Mesodermal cell (in vitro differentiated cells): ENCODE measurements around the gene SHC2.

ENCODE experiments used
- H3K27ac ChIP-seq: 2 replicates; pipeline ENCODE4 v1.7.0; 2013; ENCODE audit warnings: mild to moderate bottlenecking, low read depth, low read length, moderate library complexity; ENCODE audit not compliant: severe bottlenecking
- H3K36me3 ChIP-seq: 2 replicates; pipeline ENCODE4 v1.7.1; 2013; ENCODE audit warnings: mild to moderate bottlenecking, low read length, moderate library complexity; ENCODE audit not compliant: control insufficient read depth, insufficient read depth
- H3K4me1 ChIP-seq: one replicate; pipeline ENCODE4 v1.7.1; 2013; ENCODE audit warnings: mild to moderate bottlenecking, low read length; ENCODE audit not compliant: insufficient read depth, control insufficient read depth, poor library complexity, severe bottlenecking
- H3K4me3 ChIP-seq: 2 replicates; pipeline ENCODE4 v1.7.0; 2013; ENCODE audit warnings: low read length, control low read depth, mild to moderate bottlenecking; ENCODE audit not compliant: insufficient read depth, poor library complexity, severe bottlenecking; ENCODE audit errors: extremely low read depth
- H3K9me3 ChIP-seq: 2 replicates; pipeline ENCODE4 v1.7.1; 2013; ENCODE audit warnings: mild to moderate bottlenecking, low read length, moderate library complexity; ENCODE audit not compliant: control insufficient read depth
- WGBS, 2 experiments: methylation state at CpG; one replicate each; pipeline ENCODE4 v1.1.5; 2013; ENCODE audit warnings: missing lambda C conversion rate in 2 of 2; ENCODE audit not compliant: insufficient coverage in 2 of 2; 5-methylcytosine and 5-hydroxymethylcytosine counted together

Gene SHC2

DNA sequence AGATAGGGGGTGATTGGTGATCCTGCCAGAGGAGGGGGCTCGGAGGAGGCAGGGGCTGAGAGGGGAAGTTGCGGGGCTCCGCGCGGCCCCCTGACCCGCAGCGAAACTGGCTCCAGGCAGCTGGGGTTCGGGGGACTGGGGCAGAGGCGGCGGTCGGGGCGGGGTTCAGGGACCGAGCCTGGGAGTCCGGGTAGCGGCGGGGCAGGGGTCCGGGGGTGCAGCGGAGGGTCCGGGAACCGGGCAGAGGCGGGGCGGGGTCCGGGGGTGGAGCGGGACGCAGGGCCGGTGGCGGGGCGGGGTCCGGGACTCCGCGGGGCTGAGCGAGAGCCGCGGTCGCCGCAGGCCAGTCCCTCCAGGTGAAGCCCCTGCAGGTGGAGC is 36.6 kb upstream of the SHC2 start:
- WGBS, 2 experiments, result 0 to 5% methylated on average over 24 to 35 of the region's 36 CpGs
- Histone ChIP-seq H3K27ac (no peak overlapping the region), H3K36me3 (no peaks in the 10 kb centered on the region), H3K4me3 (no peak overlapping the region), H3K9me3 (no peaks in the 10 kb centered on the region), H3K4me1 (no peaks in the 10 kb centered on the region)

GRCh38 chr19:496986-497385 is 36.2 kb upstream of the SHC2 start:
- H3K4me3 ChIP-seq, result no peak overlapping the region
- H3K36me3 ChIP-seq, result no peaks in the 10 kb centered on the region
- H3K4me1 ChIP-seq, result no peaks in the 10 kb centered on the region
- WGBS, 2 experiments, result 6 to 44% methylated on average over 2 to 3 of the region's 18 CpGs
- no peaks in the 10 kb centered on the region for H3K9me3 ChIP-seq
- H3K27ac ChIP-seq, result no peak overlapping the region

- Histone ChIP-seq H3K9me3 (no peaks in the 10 kb centered on the region), H3K4me3 (no peak within 1 kb of the TSS), H3K36me3 (no peaks in the 10 kb centered on the region), H3K27ac (no peak within 1 kb of the TSS), H3K4me1 (no peaks in the 10 kb centered on the region)
- 55% methylated on average over 16 to 27 of the region's 33 CpGs for WGBS, 2 experiments
Measured at GRCh38 chr19:496112-496665, 35.4 kb upstream of the SHC2 start, which contains the start of gene MADCAM1. MADCAM1 (plus strand) TSS chr19:496486; CDS start chr19:496500, 14 bp downstream.

DNA sequence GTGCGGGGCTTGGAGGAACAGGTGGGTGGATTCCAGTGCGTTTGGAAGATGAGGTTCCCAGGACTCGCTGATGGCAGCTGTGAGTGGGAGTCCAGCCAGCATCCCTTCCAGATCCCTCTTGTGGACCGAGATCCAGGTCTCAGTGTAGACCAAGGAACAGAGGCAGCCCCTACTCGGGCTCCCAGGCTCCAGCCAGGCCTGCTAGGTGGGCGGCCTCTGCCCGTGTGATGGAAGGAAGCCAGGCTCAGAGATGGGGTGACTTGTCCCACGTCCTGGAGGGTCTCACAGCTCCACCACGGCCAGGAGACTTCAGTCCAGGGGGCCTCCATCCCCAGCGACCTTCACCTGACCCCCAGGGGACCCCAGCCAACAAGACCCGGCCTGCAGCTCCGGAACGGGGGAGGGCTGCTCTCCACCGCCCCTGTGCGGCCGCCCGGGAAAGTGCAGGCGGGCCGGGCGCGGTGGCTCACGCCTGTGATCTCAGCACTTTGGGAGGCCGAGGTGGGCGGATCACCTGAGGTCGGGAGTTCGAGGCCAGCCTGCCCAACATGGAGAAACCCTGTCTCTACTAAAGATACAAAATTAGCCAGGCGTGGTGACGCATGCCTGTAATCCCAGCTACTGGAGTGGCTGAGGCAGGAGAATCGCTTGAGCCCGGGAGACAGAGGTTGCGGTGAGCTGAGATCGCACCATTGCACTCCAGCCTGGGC is 34.7 kb upstream of the SHC2 start:
- 42 to 44% methylated on average over 25 to 32 of the region's 32 CpGs for WGBS, 2 experiments

GRCh38 chr19:495081-495401 is 34.2 kb upstream of the SHC2 start:
- no peaks in the 10 kb centered on the region for H3K36me3 ChIP-seq
- peaks cover 2% of the 10 kb centered on the region for H3K4me1 ChIP-seq
- no peaks in the 10 kb centered on the region for H3K9me3 ChIP-seq
- no peak overlapping the region for H3K4me3 ChIP-seq
- 81 to 87% methylated on average over 7 to 9 of the region's 10 CpGs for WGBS, 2 experiments
- H3K27ac ChIP-seq, result no peak overlapping the region

More for the DNA sequence above, 34.7 kb upstream of the SHC2 start:
- no peaks in the 10 kb centered on the region for H3K36me3 ChIP-seq
- H3K9me3 ChIP-seq, result no peaks in the 10 kb centered on the region
- no peak overlapping the region for H3K27ac ChIP-seq
- no peak overlapping the region for H3K4me3 ChIP-seq
- no peaks in the 10 kb centered on the region for H3K4me1 ChIP-seq

DNA sequence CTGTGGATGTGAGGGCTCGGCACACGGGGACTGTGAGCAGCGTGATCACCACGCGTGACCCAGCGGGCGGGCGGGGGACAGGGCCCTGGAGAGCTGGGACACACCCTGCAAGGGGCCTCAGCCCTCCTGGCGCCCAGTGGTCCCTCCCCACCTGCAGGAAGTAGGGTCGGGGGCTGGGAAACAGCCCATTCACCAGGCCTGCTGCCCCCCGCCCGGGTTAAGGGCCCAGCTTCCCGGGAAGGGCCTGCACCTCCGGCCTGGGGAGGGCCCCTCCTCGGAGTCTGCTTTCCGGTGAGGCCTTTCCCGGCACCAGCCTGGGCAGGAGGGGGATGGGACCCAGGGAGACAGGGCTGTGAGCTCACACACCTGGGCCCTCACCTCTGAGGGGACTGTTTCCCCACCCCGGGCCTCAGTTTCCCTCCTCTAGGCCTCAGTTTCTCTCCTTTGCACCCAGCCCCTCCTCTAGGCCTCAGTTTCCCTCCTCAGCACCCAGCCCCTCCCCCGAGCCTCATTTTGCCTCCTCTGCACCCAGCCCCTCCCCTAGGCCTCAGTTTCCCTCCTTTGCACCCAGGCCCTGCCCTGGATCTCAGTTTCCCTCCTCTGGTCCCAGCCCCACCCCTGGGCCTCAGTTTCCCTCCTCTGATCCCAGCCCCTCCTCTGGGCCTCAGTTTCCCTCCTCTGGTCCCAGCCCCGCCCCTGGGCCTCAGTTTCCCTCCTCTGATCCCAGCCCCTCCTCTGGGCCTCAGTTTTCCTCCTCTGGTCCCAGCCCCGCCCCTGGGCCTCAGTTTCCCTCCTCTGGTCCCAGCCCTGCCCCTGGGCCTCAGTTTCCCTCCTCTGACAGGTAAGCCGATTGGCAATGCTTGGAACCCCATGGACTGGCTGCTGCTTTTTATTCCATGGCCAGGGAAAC is 33.6 kb upstream of the SHC2 start:
- H3K27ac ChIP-seq, result no peak overlapping the region
- WGBS, 2 experiments, result 77 to 82% methylated on average over 17 to 20 of the region's 22 CpGs
- H3K4me1 ChIP-seq, result peaks cover 3% of the 10 kb centered on the region
- H3K4me3 ChIP-seq, result no peak overlapping the region
- H3K9me3 ChIP-seq, result no peaks in the 10 kb centered on the region
- H3K36me3 ChIP-seq, result no peaks in the 10 kb centered on the region

GRCh38 chr19:493391-494170 is 32.7 kb upstream of the SHC2 start:
- Histone ChIP-seq H3K27ac (no peak overlapping the region), H3K4me3 (no peak overlapping the region), H3K36me3 (no peaks in the 10 kb centered on the region), H3K4me1 (peaks cover 3% of the 10 kb centered on the region), H3K9me3 (no peaks in the 10 kb centered on the region)
- 92% methylated on average over 19 to 20 of the region's 23 CpGs for WGBS, 2 experiments

- no peak overlapping the region for H3K27ac ChIP-seq
- H3K4me1 ChIP-seq, result peaks cover 7% of the 10 kb centered on the region
- H3K36me3 ChIP-seq, result no peaks in the 10 kb centered on the region
- H3K4me3 ChIP-seq, result no peak overlapping the region
- WGBS, 2 experiments, result 90 to 93% methylated on average over 3 to 10 of the region's 19 CpGs
- no peaks in the 10 kb centered on the region for H3K9me3 ChIP-seq
Measured at GRCh38 chr19:492091-492531, 31.3 kb upstream of the SHC2 start.

DNA sequence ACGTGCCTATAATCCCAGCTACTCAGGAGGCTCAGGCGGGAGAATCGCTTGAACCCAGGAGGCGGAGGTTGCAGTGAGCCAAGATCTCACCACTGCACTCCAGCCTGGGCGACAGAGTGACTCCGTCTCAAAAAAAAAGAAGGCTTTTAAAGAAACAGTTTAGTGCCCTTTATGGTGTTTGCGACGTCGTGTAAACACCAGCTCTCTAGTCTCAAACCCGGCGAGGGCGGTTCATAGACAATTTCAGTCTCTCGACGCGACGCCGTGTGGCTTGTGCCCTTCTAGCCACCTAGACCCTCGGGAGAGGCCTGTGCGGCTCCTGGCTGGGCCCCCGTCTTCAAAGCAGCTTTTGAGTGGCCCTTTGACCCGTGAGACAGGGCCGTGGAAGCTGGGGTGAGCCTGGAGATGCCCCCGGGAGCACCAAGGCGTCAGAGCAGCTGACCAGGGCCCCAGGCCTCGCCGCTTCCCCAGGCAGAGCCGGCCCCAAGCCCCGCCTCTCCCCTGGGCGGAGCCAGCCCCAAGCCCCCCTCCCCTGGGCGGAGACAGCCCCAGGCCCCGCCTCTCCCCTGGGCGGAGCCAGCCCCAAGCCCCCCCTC is 30.4 kb upstream of the SHC2 start:
- H3K36me3 ChIP-seq, result no peaks in the 10 kb centered on the region
- H3K9me3 ChIP-seq, result no peaks in the 10 kb centered on the region
- WGBS, 2 experiments, result 93 to 94% methylated on average over 24 to 26 of the region's 32 CpGs
- H3K4me1 ChIP-seq, result peaks cover 7% of the 10 kb centered on the region
- H3K27ac ChIP-seq, result no peak overlapping the region
- no peak overlapping the region for H3K4me3 ChIP-seq
